SK-N-SH treated with all-trans-retinoic acid at 6 μM for 48 hours (cell line): ENCODE measurements around the gene ASIC4.

Experiments used
- ATAC-seq: fragments of 200-7000 bp; cut with Tn5 transposase; 3 replicates; pipeline ENCODE4 v1.9.1; 2020; ENCODE audit warnings: mild to moderate bottlenecking, moderate library complexity
- CSDC2 ChIP-seq: fragments of 250-450 bp; sonication (Bioruptor Pico); IDR thresholded peaks from 2 replicates; pipeline ENCODE4 v1.5.0; 2020; ENCODE audit warnings: mild to moderate bottlenecking, moderate library complexity
- ESRRG ChIP-seq: fragments of 250-450 bp; sonication (Bioruptor Pico); IDR thresholded peaks from 2 replicates; pipeline ENCODE4 v1.6.1; 2021; ENCODE audit warnings: mild to moderate bottlenecking
- GLIS3 ChIP-seq: fragments of 250-450 bp; sonication (Bioruptor Pico); IDR thresholded peaks from 2 replicates; pipeline ENCODE4 v1.5.0; 2020; ENCODE audit warnings: mild to moderate bottlenecking, moderate library complexity
- ISL1 ChIP-seq: fragments of 250-450 bp; sonication (Bioruptor Pico); IDR thresholded peaks from 2 replicates; pipeline ENCODE4 v2.1.2; 2022; ENCODE audit warnings: mild to moderate bottlenecking, moderate library complexity
- OSR1 ChIP-seq: fragments of 250-450 bp; sonication (Bioruptor Pico); IDR thresholded peaks from 2 replicates; pipeline ENCODE4 v1.8.0; 2022; ENCODE audit warnings: moderate library complexity, mild to moderate bottlenecking, inconsistent platforms
- RARB ChIP-seq: fragments of 250-450 bp; sonication (Bioruptor Pico); IDR thresholded peaks from 2 replicates; pipeline ENCODE4 v1.8.0; 2021; ENCODE audit warnings: mild to moderate bottlenecking, moderate library complexity
- TCF4 ChIP-seq: fragments of 250-450 bp; sonication (Bioruptor Pico); IDR thresholded peaks from 2 replicates; pipeline ENCODE4 v1.8.0; 2021; ENCODE audit warnings: mild to moderate bottlenecking, moderate library complexity, borderline replicate concordance
- TOX ChIP-seq: fragments of 250-450 bp; sonication (Bioruptor Pico); IDR thresholded peaks from 2 replicates; pipeline ENCODE4 v1.8.0; 2021; ENCODE audit warnings: mild to moderate bottlenecking, moderate library complexity, borderline replicate concordance
- ZC3H10 ChIP-seq: fragments of 250-450 bp; sonication (Bioruptor Pico); IDR thresholded peaks from 2 replicates; pipeline ENCODE4 v1.5.1; 2021; ENCODE audit warnings: mild to moderate bottlenecking, moderate library complexity
- ZFP3 ChIP-seq: fragments of 250-450 bp; sonication (Bioruptor Pico); IDR thresholded peaks from 2 replicates; pipeline ENCODE4 v1.5.0; 2020; ENCODE audit warnings: mild to moderate bottlenecking, moderate library complexity
- ZNF565 ChIP-seq: fragments of 450-650 bp; formaldehyde crosslinking; conservative IDR thresholded peaks from 2 replicates; pipeline ENCODE4 v1.5.0; 2020; ENCODE audit warnings: low read depth, mild to moderate bottlenecking, moderate library complexity
- ZNF70 ChIP-seq: fragments of 450-650 bp; formaldehyde crosslinking; IDR thresholded peaks from 2 replicates; pipeline ENCODE4 v1.5.0; 2020; ENCODE audit warnings: mild to moderate bottlenecking, moderate library complexity
- TF ChIP-seq, protein P1 (sequence below): fragments of 250-450 bp; sonication (Bioruptor Pico); IDR thresholded peaks from 2 replicates; pipeline ENCODE4 v1.8.0; 2020; ENCODE audit warnings: mild to moderate bottlenecking, moderate library complexity, borderline replicate concordance
- TF ChIP-seq, protein P2 (sequence below): fragments of 250-450 bp; sonication (Bioruptor Pico); IDR thresholded peaks from 2 replicates; pipeline ENCODE4 v1.5.0; 2020; ENCODE audit warnings: mild to moderate bottlenecking, moderate library complexity
- TF ChIP-seq, protein P3 (sequence below): fragments of 250-450 bp; sonication (Bioruptor Pico); IDR thresholded peaks from 2 replicates; pipeline ENCODE4 v1.5.1; 2020; ENCODE audit warnings: low read depth, mild to moderate bottlenecking, moderate library complexity

Gene ASIC4

DNA sequence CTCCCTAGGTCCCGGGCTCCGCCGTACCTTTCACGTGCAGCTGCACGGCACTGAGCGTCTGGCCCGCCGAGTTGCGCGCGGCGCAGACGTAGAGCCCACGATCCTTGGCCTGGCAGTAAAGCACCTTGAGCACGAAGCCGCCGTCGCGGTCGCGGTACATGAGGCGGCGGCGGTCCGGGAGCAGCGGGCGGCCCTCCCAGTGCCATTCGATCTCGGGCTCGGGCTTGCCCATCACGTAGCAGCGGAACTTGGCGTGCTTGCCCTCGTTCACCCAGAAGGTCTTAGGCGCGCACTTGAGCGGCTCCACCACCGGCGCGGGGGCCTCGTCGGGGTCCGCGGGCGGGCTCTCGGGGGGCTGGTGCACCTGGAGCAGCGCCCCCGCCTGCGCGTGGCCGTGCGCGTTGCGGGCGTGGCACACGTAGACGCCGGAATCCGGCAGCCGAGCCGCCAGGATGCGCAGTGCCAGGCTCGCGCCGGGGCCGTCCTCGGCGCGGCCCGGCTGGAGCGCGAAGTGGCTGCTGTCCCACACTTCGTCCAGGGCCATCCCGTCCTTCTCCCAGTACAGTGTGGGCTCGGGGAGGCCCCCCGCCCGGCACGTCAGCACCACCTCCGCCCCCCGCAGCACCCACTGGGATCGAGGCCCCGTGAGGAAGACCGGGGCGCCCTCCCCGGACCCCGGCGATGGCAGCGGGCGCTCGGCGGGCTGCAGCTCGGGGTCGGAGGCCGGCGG is 56.1 kb downstream of the ASIC4 start:
- ATAC-seq: peak; percentile 55
- TF ChIP-seq, protein P1, sequence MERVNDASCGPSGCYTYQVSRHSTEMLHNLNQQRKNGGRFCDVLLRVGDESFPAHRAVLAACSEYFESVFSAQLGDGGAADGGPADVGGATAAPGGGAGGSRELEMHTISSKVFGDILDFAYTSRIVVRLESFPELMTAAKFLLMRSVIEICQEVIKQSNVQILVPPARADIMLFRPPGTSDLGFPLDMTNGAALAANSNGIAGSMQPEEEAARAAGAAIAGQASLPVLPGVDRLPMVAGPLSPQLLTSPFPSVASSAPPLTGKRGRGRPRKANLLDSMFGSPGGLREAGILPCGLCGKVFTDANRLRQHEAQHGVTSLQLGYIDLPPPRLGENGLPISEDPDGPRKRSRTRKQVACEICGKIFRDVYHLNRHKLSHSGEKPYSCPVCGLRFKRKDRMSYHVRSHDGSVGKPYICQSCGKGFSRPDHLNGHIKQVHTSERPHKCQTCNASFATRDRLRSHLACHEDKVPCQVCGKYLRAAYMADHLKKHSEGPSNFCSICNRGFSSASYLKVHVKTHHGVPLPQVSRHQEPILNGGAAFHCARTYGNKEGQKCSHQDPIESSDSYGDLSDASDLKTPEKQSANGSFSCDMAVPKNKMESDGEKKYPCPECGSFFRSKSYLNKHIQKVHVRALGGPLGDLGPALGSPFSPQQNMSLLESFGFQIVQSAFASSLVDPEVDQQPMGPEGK (CRISPR knock-in tag): no peak
- TF ChIP-seq ZNF565 (CRISPR knock-in tag): no peak
- TF ChIP-seq ISL1: no peak
- TF ChIP-seq, protein P2, sequence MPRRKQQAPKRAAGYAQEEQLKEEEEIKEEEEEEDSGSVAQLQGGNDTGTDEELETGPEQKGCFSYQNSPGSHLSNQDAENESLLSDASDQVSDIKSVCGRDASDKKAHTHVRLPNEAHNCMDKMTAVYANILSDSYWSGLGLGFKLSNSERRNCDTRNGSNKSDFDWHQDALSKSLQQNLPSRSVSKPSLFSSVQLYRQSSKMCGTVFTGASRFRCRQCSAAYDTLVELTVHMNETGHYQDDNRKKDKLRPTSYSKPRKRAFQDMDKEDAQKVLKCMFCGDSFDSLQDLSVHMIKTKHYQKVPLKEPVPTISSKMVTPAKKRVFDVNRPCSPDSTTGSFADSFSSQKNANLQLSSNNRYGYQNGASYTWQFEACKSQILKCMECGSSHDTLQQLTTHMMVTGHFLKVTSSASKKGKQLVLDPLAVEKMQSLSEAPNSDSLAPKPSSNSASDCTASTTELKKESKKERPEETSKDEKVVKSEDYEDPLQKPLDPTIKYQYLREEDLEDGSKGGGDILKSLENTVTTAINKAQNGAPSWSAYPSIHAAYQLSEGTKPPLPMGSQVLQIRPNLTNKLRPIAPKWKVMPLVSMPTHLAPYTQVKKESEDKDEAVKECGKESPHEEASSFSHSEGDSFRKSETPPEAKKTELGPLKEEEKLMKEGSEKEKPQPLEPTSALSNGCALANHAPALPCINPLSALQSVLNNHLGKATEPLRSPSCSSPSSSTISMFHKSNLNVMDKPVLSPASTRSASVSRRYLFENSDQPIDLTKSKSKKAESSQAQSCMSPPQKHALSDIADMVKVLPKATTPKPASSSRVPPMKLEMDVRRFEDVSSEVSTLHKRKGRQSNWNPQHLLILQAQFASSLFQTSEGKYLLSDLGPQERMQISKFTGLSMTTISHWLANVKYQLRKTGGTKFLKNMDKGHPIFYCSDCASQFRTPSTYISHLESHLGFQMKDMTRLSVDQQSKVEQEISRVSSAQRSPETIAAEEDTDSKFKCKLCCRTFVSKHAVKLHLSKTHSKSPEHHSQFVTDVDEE (CRISPR knock-in tag): no peak
- TF ChIP-seq OSR1: no peak
- TF ChIP-seq TCF4 (CRISPR knock-in tag): no peak
- no peak for TF ChIP-seq RARB (CRISPR knock-in tag)
- TF ChIP-seq, all 23 proteins: peak for 0

DNA sequence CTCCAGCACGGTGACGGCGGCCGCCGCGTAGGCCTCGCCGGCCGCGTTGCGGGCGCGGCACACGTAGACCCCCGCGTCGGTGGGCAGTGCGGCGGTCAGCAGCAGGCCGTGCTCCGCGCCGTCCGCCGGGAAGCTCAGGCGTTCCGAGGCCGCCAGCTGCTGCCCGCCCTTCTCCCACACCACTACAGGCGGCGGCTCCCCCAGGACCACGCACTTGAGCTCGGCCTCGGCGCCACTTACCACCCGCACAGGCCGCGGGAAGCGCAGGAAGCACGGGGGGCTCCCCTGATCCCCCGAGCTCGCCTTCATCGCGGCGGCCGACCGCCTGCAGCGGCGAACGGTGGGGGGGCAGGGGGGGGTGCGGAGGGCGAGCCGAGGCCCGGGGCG is 56.6 kb downstream of the ASIC4 start:
- ATAC-seq: peak; percentile 15
- no peak for TF ChIP-seq GLIS3 (CRISPR knock-in tag)
- TF ChIP-seq ISL1: no peak
- no peak for TF ChIP-seq OSR1
- no peak for TF ChIP-seq CSDC2 (CRISPR knock-in tag)
- no peak for TF ChIP-seq ESRRG (CRISPR knock-in tag)
- TF ChIP-seq ZNF70 (CRISPR knock-in tag): no peak
- TF ChIP-seq, protein P1 (CRISPR knock-in tag): no peak
- TF ChIP-seq ZC3H10 (CRISPR knock-in tag): no peak
- TF ChIP-seq, protein P3, sequence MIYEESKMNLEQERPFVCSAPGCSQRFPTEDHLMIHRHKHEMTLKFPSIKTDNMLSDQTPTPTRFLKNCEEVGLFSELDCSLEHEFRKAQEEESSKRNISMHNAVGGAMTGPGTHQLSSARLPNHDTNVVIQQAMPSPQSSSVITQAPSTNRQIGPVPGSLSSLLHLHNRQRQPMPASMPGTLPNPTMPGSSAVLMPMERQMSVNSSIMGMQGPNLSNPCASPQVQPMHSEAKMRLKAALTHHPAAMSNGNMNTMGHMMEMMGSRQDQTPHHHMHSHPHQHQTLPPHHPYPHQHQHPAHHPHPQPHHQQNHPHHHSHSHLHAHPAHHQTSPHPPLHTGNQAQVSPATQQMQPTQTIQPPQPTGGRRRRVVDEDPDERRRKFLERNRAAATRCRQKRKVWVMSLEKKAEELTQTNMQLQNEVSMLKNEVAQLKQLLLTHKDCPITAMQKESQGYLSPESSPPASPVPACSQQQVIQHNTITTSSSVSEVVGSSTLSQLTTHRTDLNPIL (CRISPR knock-in tag): no peak
- TF ChIP-seq, protein P2 (CRISPR knock-in tag): no peak
- TF ChIP-seq ZNF565 (CRISPR knock-in tag): no peak
- no peak for TF ChIP-seq TOX (CRISPR knock-in tag)
- no peak for TF ChIP-seq RARB (CRISPR knock-in tag)
- no peak for TF ChIP-seq ZFP3 (CRISPR knock-in tag)

DNA sequence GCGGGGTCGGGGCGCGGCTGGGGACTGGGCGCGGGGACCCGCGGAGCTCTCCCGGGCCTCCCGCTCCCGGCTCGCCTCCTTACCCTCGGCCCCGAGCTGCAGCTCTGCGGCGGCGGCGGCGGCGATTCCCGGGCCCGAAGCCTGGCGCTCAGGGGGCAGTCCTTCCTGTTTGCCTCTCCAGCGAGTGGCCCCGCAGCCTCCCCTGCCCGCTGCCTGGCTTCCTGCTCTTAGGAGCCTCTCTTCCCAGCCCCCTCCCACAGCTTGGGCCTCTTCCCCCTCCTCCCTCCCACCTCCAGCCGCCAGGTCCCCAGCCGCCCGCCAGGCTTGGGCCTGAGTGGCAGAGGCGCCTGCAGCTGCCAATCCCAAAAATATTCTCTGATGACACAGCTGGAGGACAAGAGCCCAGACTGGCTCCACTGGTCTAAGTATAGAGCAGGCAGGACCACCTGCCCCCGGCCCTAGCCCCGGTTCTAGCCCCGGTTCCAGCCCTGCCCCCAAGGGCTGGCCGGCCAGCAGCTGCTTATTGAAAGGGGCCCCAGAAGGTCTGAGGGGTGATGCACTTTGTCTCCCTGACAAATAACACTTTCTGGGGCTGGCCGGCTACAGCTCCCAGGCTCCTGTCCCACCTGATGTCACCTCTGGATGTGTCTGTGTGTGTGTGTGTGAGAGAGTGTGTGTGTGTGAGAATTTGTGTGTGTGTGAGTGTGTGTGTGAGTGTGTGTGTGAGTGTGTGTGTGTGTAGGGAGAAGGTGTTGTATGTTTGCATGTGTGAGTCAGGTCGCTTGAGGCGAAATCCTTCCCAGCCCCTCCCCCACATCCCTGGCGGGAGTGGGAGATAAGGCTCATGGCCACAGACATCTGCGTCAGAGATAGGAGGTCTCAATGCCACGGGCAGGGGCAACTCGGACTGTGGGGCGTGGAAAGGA is 57.3 kb downstream of the ASIC4 start, which contains the start of gene OBSL1:
Gene OBSL1 (minus strand): TSS at position 229 of the 926 bp plus-strand sequence. CDS start 307 bp downstream, outside the sequence.
- peak; percentile 84 for ATAC-seq
- TF ChIP-seq, protein P2 (CRISPR knock-in tag): 0 out of 2 replicates have a peak, but pooled peaks have one; percentile 24
- TF ChIP-seq ZFP3 (CRISPR knock-in tag): no peak
- TF ChIP-seq, all 23 proteins: peak for 1
